Upper lobe of left lung (tissue), 4 donors: ENCODE results near the gene SLC2A10.
"Not testable (repeated sequence)": the region's sequence is repeated elsewhere in the genome, so short reads cannot be mapped to it uniquely, and the experiment has no call there.

ENCODE experiments used
- CTCF ChIP-seq, 6 experiments: fragments of 450-650 bp in 4 of 6; fragments of 200-600 bp in 2 of 6; sonication (generic) in 2 of 6; IDR thresholded peaks; one replicate each; pipeline ENCODE4 v1.5.1; 2016 to 2019; ENCODE audit warnings: antibody characterized with exemption in 6 of 6
- POLR2A ChIP-seq, 4 donors: fragments of 450-650 bp; IDR thresholded peaks; one replicate each; pipeline ENCODE4 v1.5.1; 2016 to 2017; ENCODE audit warnings: antibody characterized with exemption in 4 of 4, mild to moderate bottlenecking in 2 of 4
- POLR2AphosphoS5 ChIP-seq, 2 donors: sonication (generic); formaldehyde crosslinking; IDR thresholded peaks; one replicate each; pipeline ENCODE4 v1.5.1; 2017; ENCODE audit warnings: antibody characterized with exemption in 2 of 2

DNA sequence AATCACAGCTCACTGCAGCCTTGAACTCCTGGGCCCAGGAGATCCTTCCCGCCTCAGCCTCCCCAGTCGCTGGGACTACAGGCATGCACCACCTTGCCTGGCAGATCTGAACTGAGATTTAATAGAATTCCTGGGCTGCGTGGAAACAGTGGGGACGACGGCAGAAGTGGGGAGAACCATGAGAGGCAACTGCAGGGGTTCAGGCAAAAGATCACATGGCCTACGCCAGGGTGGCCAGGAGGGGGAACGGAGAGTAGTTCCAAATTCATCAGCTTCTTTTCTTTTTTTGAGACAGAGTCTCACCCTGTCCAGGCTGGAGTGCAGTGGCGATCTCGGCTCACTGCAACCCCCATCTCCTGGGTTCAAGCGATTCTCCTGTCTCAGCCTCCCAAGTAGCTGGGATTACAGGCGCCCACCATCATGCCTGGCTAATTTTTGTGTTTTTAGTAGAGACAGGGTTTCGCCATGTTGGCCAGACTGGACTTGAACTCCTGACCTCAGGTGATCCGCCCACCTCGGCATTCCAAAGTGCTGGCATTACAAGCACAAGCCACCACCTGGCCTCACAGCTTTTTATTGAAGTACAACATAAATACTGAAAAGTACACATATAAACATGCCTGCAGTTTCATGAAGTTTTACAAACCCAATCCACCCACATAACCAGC, 32.7 kb upstream of the SLC2A10 start:
- not testable (repeated sequence) for TF ChIP-seq POLR2AphosphoS5, CTCF, POLR2A (IDR thresholded peaks at IDR 0.05)
